ENCODE measurements around the gene OR4C45. TPM values are rescaled to one million over a fixed set of nuclear protein-coding genes. Genes with fewer than 3 reads are reported as not detected.
"Not testable (repeated sequence)": the region's sequence is repeated elsewhere in the genome, so short reads cannot be mapped to it uniquely, and the experiment has no call there.

OR4C45 gene
- total RNA-seq, result not detected

- no peak within 1 kb of the TSS for H3K4me3 ChIP-seq
- TF ChIP-seq CTCF (IDR thresholded peaks at IDR 0.05 in 4 of 5, conservative IDR thresholded peaks at IDR 0.05 in 1 of 5) (no peak), POLR2A (IDR thresholded peaks at IDR 0.05) (no peak)
- H3K27me3 ChIP-seq, result no peaks in the 10 kb centered on the region
- no peak within 1 kb of the TSS for H3K27ac ChIP-seq
- no peaks in the 10 kb centered on the region for H3K4me1 ChIP-seq
- ATAC-seq (no peak), DNase-seq (no peak)
- no peaks in the 10 kb centered on the region for H3K9me3 ChIP-seq
- in situ Hi-C loops (cut with MboI; ENCODE audit: low sequenced_read_pairs in 4 of 4) (no loop called here), intact Hi-C loops (cut with DNase I; ENCODE audit: low total_unique reads) (no loop called here)
- H3K36me3 ChIP-seq, result no peaks in the 10 kb centered on the region
Measured at GRCh38 chr11:50032574-50032973, at the start of gene OR4C45. OR4C45 (plus strand) TSS chr11:50032874.

- H3K9me3 ChIP-seq, result no peaks in the 10 kb centered on the region
Measured at GRCh38 chr11:49995565-49995964, 37.1 kb upstream of the OR4C45 start.

GRCh38 chr11:50030193-50030592, 2.5 kb upstream of the OR4C45 start:
- ATAC-seq, result no peak
- no peak overlapping the region for H3K27ac ChIP-seq

More at GRCh38 chr11:49995565-49995964, 37.1 kb upstream of the OR4C45 start:
- TF ChIP-seq POLR2A (IDR thresholded peaks at IDR 0.05) (no peak), CTCF (IDR thresholded peaks at IDR 0.05 in 4 of 5, conservative IDR thresholded peaks at IDR 0.05 in 1 of 5) (peak in 1 of 5 experiments; percentile 38)
- no peak for ATAC-seq
- Histone ChIP-seq H3K4me1 (no peaks in the 10 kb centered on the region), H3K27me3 (no peaks in the 10 kb centered on the region), H3K36me3 (no peaks in the 10 kb centered on the region), H3K4me3 (no peak overlapping the region), H3K27ac (no peak overlapping the region)
- DNase-seq, result no peak
- in situ Hi-C loops (cut with MboI; ENCODE audit: low sequenced_read_pairs in 4 of 4) (no loop called here), intact Hi-C loops (cut with DNase I; ENCODE audit: low total_unique reads) (no loop called here)

GRCh38 chr11:50036239-50036638, 3.6 kb downstream of the OR4C45 start:
- intact Hi-C loops (cut with DNase I; ENCODE audit: low total_unique reads); H3K27me3 ChIP-seq; DNase-seq; in situ Hi-C loops (cut with MboI; ENCODE audit: low sequenced_read_pairs in 4 of 4); ATAC-seq; H3K4me3 ChIP-seq; H3K27ac ChIP-seq; H3K36me3 ChIP-seq; H3K4me1 ChIP-seq; H3K9me3 ChIP-seq: not testable (repeated sequence)

More at GRCh38 chr11:50030193-50030592, 2.5 kb upstream of the OR4C45 start:
- no peaks in the 10 kb centered on the region for H3K9me3 ChIP-seq
- no peak overlapping the region for H3K4me3 ChIP-seq
- TF ChIP-seq CTCF (IDR thresholded peaks at IDR 0.05 in 4 of 5, conservative IDR thresholded peaks at IDR 0.05 in 1 of 5), result no peak
- no peak for TF ChIP-seq POLR2A (IDR thresholded peaks at IDR 0.05)
- DNase-seq, result no peak
- H3K27me3 ChIP-seq, result no peaks in the 10 kb centered on the region
- intact Hi-C loops (cut with DNase I; ENCODE audit: low total_unique reads) (no loop called here), in situ Hi-C loops (cut with MboI; ENCODE audit: low sequenced_read_pairs in 4 of 4) (no loop called here)
- H3K4me1 ChIP-seq, result no peaks in the 10 kb centered on the region
- no peaks in the 10 kb centered on the region for H3K36me3 ChIP-seq

GRCh38 chr11:50037251-50037650, 4.6 kb downstream of the OR4C45 start:
- Histone ChIP-seq H3K27me3 (no peaks in the 10 kb centered on the region), H3K9me3 (no peaks in the 10 kb centered on the region), H3K4me1 (no peaks in the 10 kb centered on the region), H3K27ac (no peak overlapping the region), H3K36me3 (no peaks in the 10 kb centered on the region), H3K4me3 (no peak overlapping the region)
- in situ Hi-C loops (cut with MboI; ENCODE audit: low sequenced_read_pairs in 4 of 4), result no loop called here
- intact Hi-C loops (cut with DNase I; ENCODE audit: low total_unique reads), result no loop called here
- DNase-seq (no peak), ATAC-seq (no peak)
- TF ChIP-seq POLR2A (IDR thresholded peaks at IDR 0.05) (no peak), CTCF (IDR thresholded peaks at IDR 0.05 in 4 of 5, conservative IDR thresholded peaks at IDR 0.05 in 1 of 5) (no peak)

All from gastrocnemius medialis (tissue), 4 donors.